Ishikawa (cell line): ENCODE results near the gene NHEJ1.

Experiments used
- CEBPB ChIP-seq: IDR thresholded peaks from 2 replicates; pipeline ENCODE4 v1.6.1; 2012
- CREB1 ChIP-seq: IDR thresholded peaks from 2 replicates; pipeline ENCODE4 v1.6.1; 2012; ENCODE audit warnings: low read depth
- EGR1 ChIP-seq: IDR thresholded peaks from 2 replicates; pipeline ENCODE4 v1.6.1; 2012
- EP300 ChIP-seq: IDR thresholded peaks from 2 replicates; pipeline ENCODE4 v1.6.1; 2012; ENCODE audit warnings: borderline replicate concordance
- FOXM1 ChIP-seq: IDR thresholded peaks from 2 replicates; pipeline ENCODE4 v1.6.1; 2012; ENCODE audit warnings: low read depth, borderline replicate concordance
- MAX ChIP-seq: IDR thresholded peaks from 2 replicates; pipeline ENCODE4 v1.6.1; 2012
- NFIC ChIP-seq: IDR thresholded peaks from 2 replicates; pipeline ENCODE4 v1.6.1; 2012
- RAD21 ChIP-seq: IDR thresholded peaks from 2 replicates; pipeline ENCODE4 v1.6.1; 2012; ENCODE audit warnings: low read depth
- REST ChIP-seq: IDR thresholded peaks from 2 replicates; pipeline ENCODE4 v1.6.1; 2012; ENCODE audit warnings: low read depth, mild to moderate bottlenecking
- TAF1 ChIP-seq: IDR thresholded peaks from 2 replicates; pipeline ENCODE4 v1.6.1; 2012; ENCODE audit warnings: low read depth, mild to moderate bottlenecking
- TCF12 ChIP-seq: IDR thresholded peaks from 2 replicates; pipeline ENCODE4 v1.6.1; 2012; ENCODE audit warnings: low read depth
- TEAD4 ChIP-seq: IDR thresholded peaks from 2 replicates; pipeline ENCODE4 v1.6.1; 2012
- USF1 ChIP-seq: IDR thresholded peaks from 2 replicates; pipeline ENCODE4 v1.6.1; 2012
- YY1 ChIP-seq: IDR thresholded peaks from 2 replicates; pipeline ENCODE4 v1.6.1; 2012; ENCODE audit warnings: low read depth
- ZBTB7A ChIP-seq: IDR thresholded peaks from 2 replicates; pipeline ENCODE4 v1.6.1; 2012; ENCODE audit warnings: low read depth

The NHEJ1 gene

DNA sequence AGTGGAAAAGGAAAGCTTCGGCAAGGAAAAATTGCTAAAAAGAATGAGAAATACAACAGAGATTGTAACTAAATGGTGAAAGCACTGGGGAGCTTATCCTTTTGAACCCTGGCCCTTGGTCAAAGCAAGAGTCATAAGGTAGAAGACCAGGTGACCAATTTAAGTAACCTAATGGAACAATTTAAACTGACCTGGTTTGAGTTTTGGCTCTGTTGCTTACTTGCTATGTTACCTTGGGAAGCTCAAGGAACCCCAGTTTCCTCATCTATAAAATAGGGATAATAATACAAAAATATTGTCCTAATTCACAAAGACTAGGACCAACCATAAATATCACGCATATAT is 48.6 kb downstream of the NHEJ1 start:
- TF ChIP-seq NFIC (no peak), TEAD4 (no peak), MAX (no peak), ZBTB7A (no peak), TCF12 (no peak), REST (no peak), RAD21 (no peak), USF1 (no peak), TAF1 (no peak), FOXM1 (no peak), EP300 (no peak), CREB1 (no peak)

DNA sequence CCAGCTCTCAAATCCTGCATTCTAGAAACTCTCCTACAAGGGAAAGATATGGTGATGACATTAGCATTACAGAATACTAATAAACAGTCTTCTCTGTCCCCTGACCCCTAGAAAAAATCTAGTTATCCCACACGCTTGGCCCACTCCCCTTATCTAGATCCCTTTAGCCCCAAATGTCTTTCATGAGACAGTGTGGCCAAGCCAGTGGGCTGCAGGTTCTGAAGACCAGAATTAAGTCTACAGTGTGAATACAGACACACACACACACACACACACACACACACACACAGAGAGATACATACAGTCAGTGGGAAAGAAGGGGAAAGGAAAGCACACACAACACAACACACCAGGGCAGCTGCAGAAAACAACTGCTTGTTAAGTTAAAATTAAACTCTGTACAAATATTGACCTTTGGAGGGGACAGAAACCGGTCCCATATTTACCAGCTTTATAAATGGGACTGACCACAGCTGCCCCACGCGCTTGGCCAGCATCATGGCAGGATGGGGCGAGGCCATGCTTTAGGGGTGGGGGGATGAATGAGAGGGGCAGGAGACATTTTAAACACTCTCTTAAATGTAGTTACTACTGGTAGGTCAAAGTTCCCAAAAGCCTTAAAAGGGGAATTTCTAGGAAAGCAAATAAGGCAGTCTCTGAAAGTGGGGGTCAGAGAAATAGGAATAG is 49.1 kb downstream of the NHEJ1 start:
- TF ChIP-seq TAF1 (no peak), YY1 (no peak), FOXM1 (no peak), REST (no peak), ZBTB7A (no peak), NFIC (no peak), MAX (no peak), TCF12 (no peak)

DNA sequence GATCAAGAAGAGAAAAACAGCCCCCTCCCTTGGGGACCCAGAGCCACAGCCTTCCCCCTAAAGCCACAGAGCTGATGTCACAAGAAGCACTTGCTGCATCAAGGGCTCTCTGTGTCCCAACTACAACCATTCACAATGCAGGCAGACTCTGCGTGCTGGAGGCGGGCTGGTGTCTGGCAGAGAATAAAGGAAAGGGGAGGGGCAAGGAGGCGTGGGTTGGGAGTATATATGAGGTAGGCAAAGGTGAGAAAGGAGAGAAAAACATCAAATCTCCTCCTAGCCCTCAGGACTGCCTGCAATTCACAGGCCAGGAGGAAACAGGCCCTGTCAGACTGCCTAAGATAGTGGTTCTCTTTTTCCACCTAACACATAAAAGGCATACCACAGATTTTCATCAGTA is 51.1 kb downstream of the NHEJ1 start:
- no peak for TF ChIP-seq TEAD4
- no peak for TF ChIP-seq CEBPB
- TF ChIP-seq REST: no peak
- TF ChIP-seq USF1: no peak
- TF ChIP-seq NFIC: no peak
- no peak for TF ChIP-seq FOXM1
- TF ChIP-seq EGR1: no peak
- no peak for TF ChIP-seq MAX
- no peak for TF ChIP-seq ZBTB7A
- TF ChIP-seq TAF1: no peak

DNA sequence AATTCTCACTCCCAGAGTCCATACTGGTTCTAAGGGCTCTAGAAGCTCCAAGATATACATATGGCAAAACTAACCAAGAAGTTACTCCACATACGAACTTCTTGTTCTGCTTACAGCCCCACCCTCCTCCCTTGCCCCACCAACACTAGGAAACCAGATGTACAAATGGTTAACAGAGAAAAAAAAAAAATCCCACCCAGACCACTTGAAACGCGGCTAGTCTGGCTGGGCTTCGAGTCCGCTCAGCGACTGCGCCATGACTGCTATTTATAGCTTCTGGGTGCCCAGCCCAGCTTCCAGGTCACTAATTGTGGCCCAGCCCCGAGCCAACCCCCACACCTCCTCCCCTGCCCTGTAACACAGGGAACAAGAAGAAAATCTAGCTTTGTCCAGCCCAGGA is 52.9 kb downstream of the NHEJ1 start:
- TF ChIP-seq TAF1 (no peak), EGR1 (no peak), EP300 (no peak), RAD21 (no peak), TCF12 (no peak), REST (no peak), FOXM1 (no peak), USF1 (no peak), ZBTB7A (no peak), CEBPB (no peak), NFIC (no peak), MAX (no peak), CREB1 (no peak), YY1 (no peak), TEAD4 (no peak)
